Activated CD4-positive, alpha-beta T cell treated with anti-CD3 and anti-CD28 coated beads for 36 hours (primary cell): ENCODE results near the gene PAX4. TPM values are rescaled to one million over a fixed set of nuclear protein-coding genes. Genes with fewer than 3 reads are reported as not detected.

Source experiments
- ATAC-seq: fragments of 200-7000 bp; cut with Tn5 transposase; one replicate; pipeline ENCODE4 v1.10.0; 2021; ENCODE audit warnings: mild to moderate bottlenecking, moderate library complexity
- CTCF ChIA-PET: fragments of 350-600 bp; sonication (Branson Sonifier 250); formaldehyde crosslinking; loops from one replicate; lab custom pipeline; 2021; ENCODE audit warnings: antibody characterized with exemption; lab: Charles Lee
- POLR2A ChIA-PET: fragments of 350-600 bp; sonication (Branson Sonifier 250); formaldehyde crosslinking; loops from one replicate; lab custom pipeline; 2021; ENCODE audit warnings: antibody characterized with exemption, inconsistent platforms; lab: Charles Lee
- DNase-seq: peaks from one replicate; pipeline ENCODE4 v3.0.0-alpha.2; 2020
- H3K27ac Mint-ChIP-seq: one replicate; pipeline ENCODE4 v1.8.0; 2021; ENCODE audit warnings: mixed read lengths
- H3K27me3 Mint-ChIP-seq: one replicate; pipeline ENCODE4 v1.8.0; 2021; ENCODE audit warnings: mixed read lengths
- H3K36me3 Mint-ChIP-seq: one replicate; pipeline ENCODE4 v1.8.0; 2021; ENCODE audit warnings: low read depth, mixed read lengths
- H3K4me1 Mint-ChIP-seq: one replicate; pipeline ENCODE4 v1.8.0; 2021; ENCODE audit warnings: mixed read lengths
- H3K4me3 Mint-ChIP-seq: one replicate; pipeline ENCODE4 v1.8.0; 2021; ENCODE audit warnings: mild to moderate bottlenecking, moderate library complexity, mixed read lengths
- H3K9me3 Mint-ChIP-seq: one replicate; pipeline ENCODE4 v1.8.0; 2021; ENCODE audit warnings: low read depth, mixed read lengths
- intact Hi-C, 2 experiments: fragments of 100-400 bp; cut with DNase I in 1 of 2; cut with micrococcal nuclease in 1 of 2; formaldehyde crosslinking; loops; one replicate each; pipeline versions ENCODE4 v1.14.2 to v1.15.1; 2022 to 2024; cut with DNase I, micrococcal nuclease
- total RNA-seq, 2 experiments: library from RNA; stranded (reverse); gene quantifications; one replicate each; pipeline ENCODE4 v1.2.3, GENCODE V29; 2021

The PAX4 gene
- total RNA-seq = not detected

DNA sequence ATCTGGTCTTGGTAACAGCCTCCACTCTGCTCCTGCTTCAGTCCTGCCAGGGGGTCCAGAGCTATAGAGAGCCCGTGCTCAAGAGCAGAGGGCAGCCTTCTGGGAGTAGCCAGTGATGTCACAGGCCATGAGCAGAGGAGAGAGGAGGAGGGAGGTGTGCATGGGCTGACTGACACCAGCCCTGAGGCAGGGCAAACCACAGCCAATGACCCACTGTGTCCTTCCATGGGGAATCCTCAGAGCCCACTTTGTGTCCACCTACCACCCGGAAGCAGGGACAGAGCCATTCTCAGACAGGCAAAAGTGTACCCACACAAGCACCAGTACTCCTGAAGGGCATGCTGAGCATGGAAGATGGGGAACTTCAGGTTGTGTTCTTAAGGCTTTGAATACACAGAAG is at the start of gene PAX4:
PAX4 (minus strand) TSS at position 101 of the 400 bp plus-strand sequence. CDS start 2,214 bp downstream, outside the sequence.
- no peak within 1 kb of the TSS for H3K4me3 Mint-ChIP-seq
- H3K9me3 Mint-ChIP-seq = no peaks in the 10 kb centered on the region
- peaks cover 6% of the 10 kb centered on the region for H3K4me1 Mint-ChIP-seq
- CTCF ChIA-PET = no interaction called here
- H3K27me3 Mint-ChIP-seq = peaks cover 46% of the 10 kb centered on the region
- POLR2A ChIA-PET = no interaction called here
- DNase-seq = no peak
- intact Hi-C loops = no loop called here
- no peaks in the 10 kb centered on the region for H3K36me3 Mint-ChIP-seq
- no peak for ATAC-seq
- no peak within 1 kb of the TSS for H3K27ac Mint-ChIP-seq

DNA sequence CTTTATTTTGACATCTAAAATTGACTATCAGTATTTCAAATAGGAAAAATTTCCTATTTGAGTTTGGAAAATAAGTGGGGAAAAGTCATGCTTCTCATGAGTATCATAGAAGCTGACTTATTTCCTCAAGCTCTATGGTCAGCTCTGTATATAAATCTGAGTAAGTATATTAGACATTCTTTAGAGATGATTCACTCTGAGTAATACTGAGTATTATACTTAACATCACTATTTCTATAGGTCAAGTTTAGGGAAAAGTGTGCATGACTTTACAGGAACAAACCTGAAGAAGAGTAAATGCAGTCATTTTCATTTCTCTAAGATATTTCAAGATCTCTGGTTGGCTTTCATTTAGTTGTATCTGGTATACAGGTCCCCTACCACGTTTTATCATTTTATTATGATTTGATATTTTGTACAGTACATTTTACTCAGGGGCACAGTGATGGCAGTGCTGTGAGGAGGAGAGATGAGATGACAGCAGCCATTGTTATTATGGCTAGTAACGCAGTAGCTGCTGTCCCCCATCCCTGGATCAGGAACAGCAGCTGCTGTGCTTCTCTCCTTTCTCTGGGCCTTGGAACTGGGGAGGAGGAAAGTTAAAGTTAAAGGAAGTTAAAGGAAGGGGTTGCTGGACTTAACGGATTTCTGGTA is 49.2 kb upstream of the PAX4 start:
- H3K4me1 Mint-ChIP-seq = peaks cover 54% of the 10 kb centered on the region
- ATAC-seq (peak; percentile 84), DNase-seq (no peak)
- no peaks in the 10 kb centered on the region for H3K9me3 Mint-ChIP-seq
- H3K4me3 Mint-ChIP-seq = peak overlapping the region; percentile 28
- ChIA-PET CTCF (no interaction called here), POLR2A (interaction anchor here (0.6 to 1.0 kb wide), 2 partner anchors 38 to 408 kb away, joined by 3 to 4 read pairs; no protein-coding TSS in a partner anchor)
- H3K27ac Mint-ChIP-seq = peak overlapping the region; percentile 93
- peaks cover 44% of the 10 kb centered on the region for H3K36me3 Mint-ChIP-seq
- intact Hi-C loops = loop anchor here in 1 of 2 experiments (1.0 kb wide), 2 partner anchors 15 to 190 kb away; partner anchors contain the start of gene SND1
- H3K27me3 Mint-ChIP-seq = no peaks in the 10 kb centered on the region

- no peak for ATAC-seq
- DNase-seq = no peak
- peak overlapping the region; percentile 17 for H3K27ac Mint-ChIP-seq
- POLR2A ChIA-PET = interaction anchor here (0.6 to 1.0 kb wide), 2 partner anchors 37 to 409 kb away, joined by 3 to 4 read pairs; no protein-coding TSS in a partner anchor
- no peak overlapping the region for H3K4me3 Mint-ChIP-seq
- peaks cover 44% of the 10 kb centered on the region for H3K36me3 Mint-ChIP-seq
- H3K27me3 Mint-ChIP-seq = no peaks in the 10 kb centered on the region
- peaks cover 54% of the 10 kb centered on the region for H3K4me1 Mint-ChIP-seq
- intact Hi-C loops = loop anchor here in 1 of 2 experiments (1.0 kb wide), 2 partner anchors 14 to 191 kb away; partner anchors contain the start of gene SND1
- no peaks in the 10 kb centered on the region for H3K9me3 Mint-ChIP-seq
- CTCF ChIA-PET = interaction anchor here (0.7 to 1.0 kb wide), 2 partner anchors 10 to 236 kb away, joined by 3 to 4 read pairs; no protein-coding TSS in a partner anchor
Measured at GRCh38 chr7:127666602-127667001, 48.7 kb upstream of the PAX4 start.

- no peaks in the 10 kb centered on the region for H3K27me3 Mint-ChIP-seq
- ChIA-PET POLR2A (interaction anchor here (1.0 kb wide), 1 partner anchor 36 kb away, joined by 4 read pairs; no protein-coding TSS in a partner anchor), CTCF (interaction anchor here (0.6 to 1.0 kb wide), 4 partner anchors 9 to 761 kb away, joined by 3 to 4 read pairs (median 4); no protein-coding TSS in a partner anchor)
- peaks cover 57% of the 10 kb centered on the region for H3K4me1 Mint-ChIP-seq
- H3K36me3 Mint-ChIP-seq = peaks cover 44% of the 10 kb centered on the region
- H3K9me3 Mint-ChIP-seq = no peaks in the 10 kb centered on the region
- DNase-seq = no peak
- intact Hi-C loops = no loop called here
- ATAC-seq = no peak
- H3K27ac Mint-ChIP-seq = no peak overlapping the region
- no peak overlapping the region for H3K4me3 Mint-ChIP-seq
Measured at GRCh38 chr7:127665922-127666321, 48.0 kb upstream of the PAX4 start.

GRCh38 chr7:127658970-127659630 is 41.2 kb upstream of the PAX4 start:
- H3K4me3 Mint-ChIP-seq = no peak overlapping the region
- H3K4me1 Mint-ChIP-seq = peaks cover 57% of the 10 kb centered on the region
- DNase-seq = no peak
- POLR2A ChIA-PET = no interaction called here
- peaks cover 59% of the 10 kb centered on the region for H3K36me3 Mint-ChIP-seq
- H3K9me3 Mint-ChIP-seq = no peaks in the 10 kb centered on the region
- intact Hi-C loops = loop anchor here in 1 of 2 experiments (10.0 kb wide), 1 partner anchor 196 kb away; no protein-coding TSS in a partner anchor
- no peaks in the 10 kb centered on the region for H3K27me3 Mint-ChIP-seq
- CTCF ChIA-PET = no interaction called here
- no peak overlapping the region for H3K27ac Mint-ChIP-seq
- no peak for ATAC-seq

GRCh38 chr7:127657500-127657899 is 39.6 kb upstream of the PAX4 start:
- CTCF ChIA-PET = no interaction called here
- ATAC-seq (no peak), DNase-seq (no peak)
- H3K4me3 Mint-ChIP-seq = no peak overlapping the region
- POLR2A ChIA-PET = no interaction called here
- no peaks in the 10 kb centered on the region for H3K9me3 Mint-ChIP-seq
- peaks cover 61% of the 10 kb centered on the region for H3K36me3 Mint-ChIP-seq
- intact Hi-C loops = loop anchor here in 1 of 2 experiments (10.0 kb wide), 1 partner anchor 197 kb away; no protein-coding TSS in a partner anchor
- peaks cover 63% of the 10 kb centered on the region for H3K4me1 Mint-ChIP-seq
- no peak overlapping the region for H3K27ac Mint-ChIP-seq
- no peaks in the 10 kb centered on the region for H3K27me3 Mint-ChIP-seq

DNA sequence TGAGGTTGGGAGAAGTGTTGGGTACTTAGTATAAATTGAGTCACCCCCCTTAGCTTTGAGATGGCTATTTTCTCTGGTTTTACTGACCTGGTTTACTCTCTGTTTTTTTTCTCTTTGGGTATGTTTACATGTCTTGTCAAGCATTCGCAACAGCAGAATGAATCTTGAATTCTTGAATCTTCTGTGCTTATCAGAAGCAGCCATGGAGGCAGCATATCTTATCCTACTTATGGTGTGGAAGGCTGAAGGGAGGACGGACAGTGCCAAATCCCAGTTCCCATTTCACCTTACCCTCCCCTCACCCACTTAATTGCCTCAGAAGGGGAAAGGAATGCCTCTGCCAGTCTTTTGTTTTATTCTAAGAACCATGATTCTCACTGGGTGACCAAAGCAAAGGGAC is 37.8 kb upstream of the PAX4 start:
- CTCF ChIA-PET = interaction anchor here (1.2 kb wide), 2 partner anchors 52 to 63 kb away, joined by 3 read pairs; no protein-coding TSS in a partner anchor
- H3K9me3 Mint-ChIP-seq = no peaks in the 10 kb centered on the region
- peaks cover 47% of the 10 kb centered on the region for H3K36me3 Mint-ChIP-seq
- peaks cover 58% of the 10 kb centered on the region for H3K4me1 Mint-ChIP-seq
- no peak overlapping the region for H3K27ac Mint-ChIP-seq
- intact Hi-C loops = loop anchor here in 1 of 2 experiments (10.0 kb wide), 1 partner anchor 199 kb away; no protein-coding TSS in a partner anchor
- no peaks in the 10 kb centered on the region for H3K27me3 Mint-ChIP-seq
- ATAC-seq = no peak
- POLR2A ChIA-PET = interaction anchor here (0.6 kb wide), 1 partner anchor 264 kb away, joined by 3 read pairs; no protein-coding TSS in a partner anchor
- DNase-seq = no peak
- no peak overlapping the region for H3K4me3 Mint-ChIP-seq

- ATAC-seq (no peak), DNase-seq (no peak)
- ChIA-PET CTCF (interaction anchor here (0.6 to 1.2 kb wide), 6 partner anchors 10 to 554 kb away, joined by 3 to 4 read pairs (median 3); partner anchors contain the start of gene GCC1), POLR2A (interaction anchor here (0.6 kb wide), 3 partner anchors 13 to 1085 kb away, joined by 3 read pairs; no protein-coding TSS in a partner anchor)
- Mint-ChIP-seq H3K4me3 (no peak overlapping the region), H3K9me3 (no peaks in the 10 kb centered on the region), H3K27ac (peak overlapping the region; percentile 81), H3K4me1 (peaks cover 53% of the 10 kb centered on the region), H3K27me3 (no peaks in the 10 kb centered on the region), H3K36me3 (peaks cover 39% of the 10 kb centered on the region)
- intact Hi-C loops = loop anchor here (5.0 to 10.0 kb wide), 6 partner anchors 200 to 1958 kb away; partner anchors contain the start of genes HILPDA (in 1 of the 2), LRRC4 (in 1 of the 2) and NRF1 (in 1 of the 2)
Measured at GRCh38 chr7:127654404-127655394, 36.8 kb upstream of the PAX4 start.

GRCh38 chr7:127653396-127653795 is 35.5 kb upstream of the PAX4 start:
- ChIA-PET CTCF (interaction anchor here (0.9 kb wide), 1 partner anchor 25 kb away, joined by 3 read pairs; no protein-coding TSS in a partner anchor), POLR2A (no interaction called here)
- intact Hi-C loops = loop anchor here (5.0 to 10.0 kb wide), 6 partner anchors 201 to 1959 kb away; partner anchors contain the start of genes HILPDA (in 1 of the 2), LRRC4 (in 1 of the 2) and NRF1 (in 1 of the 2)

More at GRCh38 chr7:127653396-127653795, 35.5 kb upstream of the PAX4 start:
- Mint-ChIP-seq H3K27ac (peak overlapping the region; percentile 27), H3K4me3 (no peak overlapping the region), H3K27me3 (no peaks in the 10 kb centered on the region), H3K9me3 (no peaks in the 10 kb centered on the region), H3K4me1 (peaks cover 44% of the 10 kb centered on the region), H3K36me3 (peaks cover 29% of the 10 kb centered on the region)
- DNase-seq (no peak), ATAC-seq (no peak)
